ENCODE measurements around the gene PSME3. TPM values are rescaled to one million over a fixed set of nuclear protein-coding genes. Genes with fewer than 3 reads are reported as not detected.
"Not testable (repeated sequence)": the region's sequence is repeated elsewhere in the genome, so short reads cannot be mapped to it uniquely, and the experiment has no call there.

The PSME3 gene
- total RNA-seq, 1 donor from 2014 or later, result 164 TPM

DNA sequence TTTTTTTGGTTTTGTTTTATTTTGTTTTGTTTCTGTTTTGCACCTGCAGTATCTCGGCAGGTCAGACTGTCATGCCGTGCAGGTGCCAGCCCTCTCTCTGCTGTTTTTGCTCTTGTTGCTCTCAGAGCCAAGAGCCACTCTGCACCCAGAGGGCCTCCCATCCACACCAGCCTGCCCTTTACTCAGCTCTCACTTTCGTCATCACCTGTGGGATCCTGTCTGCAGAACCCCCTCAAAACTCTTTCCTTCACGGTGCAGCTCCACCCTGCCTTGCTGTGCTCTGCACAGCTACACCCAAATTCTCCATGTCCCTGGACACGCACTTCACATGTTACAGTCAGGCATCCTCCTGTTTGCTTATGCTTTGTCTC lies 20.4 kb downstream of the PSME3 start:
- Histone ChIP-seq H3K27me3 (ENCODE audit: control insufficient read depth, insufficient read depth, low read length) (no peaks in the 10 kb centered on the region), H3K36me3 (ENCODE audit: control insufficient read depth, insufficient read depth, low read length) (no peaks in the 10 kb centered on the region), H3K4me3 (ENCODE audit: low read depth, low read length) (no peak overlapping the region)
- TF ChIP-seq, protein P1, sequence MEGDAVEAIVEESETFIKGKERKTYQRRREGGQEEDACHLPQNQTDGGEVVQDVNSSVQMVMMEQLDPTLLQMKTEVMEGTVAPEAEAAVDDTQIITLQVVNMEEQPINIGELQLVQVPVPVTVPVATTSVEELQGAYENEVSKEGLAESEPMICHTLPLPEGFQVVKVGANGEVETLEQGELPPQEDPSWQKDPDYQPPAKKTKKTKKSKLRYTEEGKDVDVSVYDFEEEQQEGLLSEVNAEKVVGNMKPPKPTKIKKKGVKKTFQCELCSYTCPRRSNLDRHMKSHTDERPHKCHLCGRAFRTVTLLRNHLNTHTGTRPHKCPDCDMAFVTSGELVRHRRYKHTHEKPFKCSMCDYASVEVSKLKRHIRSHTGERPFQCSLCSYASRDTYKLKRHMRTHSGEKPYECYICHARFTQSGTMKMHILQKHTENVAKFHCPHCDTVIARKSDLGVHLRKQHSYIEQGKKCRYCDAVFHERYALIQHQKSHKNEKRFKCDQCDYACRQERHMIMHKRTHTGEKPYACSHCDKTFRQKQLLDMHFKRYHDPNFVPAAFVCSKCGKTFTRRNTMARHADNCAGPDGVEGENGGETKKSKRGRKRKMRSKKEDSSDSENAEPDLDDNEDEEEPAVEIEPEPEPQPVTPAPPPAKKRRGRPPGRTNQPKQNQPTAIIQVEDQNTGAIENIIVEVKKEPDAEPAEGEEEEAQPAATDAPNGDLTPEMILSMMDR (IDR thresholded peaks at IDR 0.05; ENCODE audit: insufficient read depth, low read length, poor library complexity, severe bottlenecking), result no peak
- no peak for DNase-seq (ENCODE audit: low read depth)

DNA sequence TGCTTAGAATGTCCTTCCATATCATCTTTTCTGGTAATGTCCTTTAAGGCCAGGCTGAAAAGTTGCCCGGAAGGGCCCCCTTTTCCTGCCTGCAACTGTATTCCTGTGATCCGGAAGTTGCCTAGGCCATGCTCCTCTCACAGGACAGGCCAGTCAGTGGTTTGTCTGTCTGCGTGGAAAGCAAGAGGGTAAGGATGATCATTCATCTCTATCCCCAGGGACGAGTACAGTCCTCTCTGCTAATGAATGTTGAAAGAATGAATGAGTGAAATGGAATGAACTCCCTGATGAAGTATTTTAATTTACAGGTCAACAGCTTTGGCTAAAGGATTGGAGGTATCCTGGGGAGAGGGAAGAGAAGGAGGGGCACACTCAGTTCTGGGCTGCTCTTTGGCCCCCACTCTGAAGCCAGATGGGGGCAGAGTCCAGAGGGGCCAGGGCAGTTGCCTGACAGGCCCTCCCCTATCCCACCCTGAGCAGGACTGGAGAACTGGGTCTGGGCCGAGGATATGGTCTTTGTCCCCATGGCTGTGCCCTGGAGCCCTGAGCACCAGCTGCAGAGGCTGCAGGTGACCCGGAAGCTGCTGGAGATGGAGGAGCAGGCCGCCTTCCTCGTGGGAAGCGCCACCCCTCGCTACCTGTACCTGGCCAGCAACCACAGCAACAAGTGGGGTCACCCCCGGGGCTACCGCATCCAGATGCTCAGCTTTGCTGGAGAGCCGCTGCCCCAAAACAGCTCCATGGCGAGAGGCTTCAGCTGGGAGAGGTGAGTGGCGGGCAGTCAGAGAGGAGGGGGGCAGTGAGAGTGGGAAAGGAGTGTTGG lies 21.0 kb downstream of the PSME3 start:
- Histone ChIP-seq H3K36me3 (ENCODE audit: control insufficient read depth, insufficient read depth, low read length) (no peaks in the 10 kb centered on the region), H3K4me3 (ENCODE audit: low read depth, low read length) (no peak overlapping the region), H3K27me3 (ENCODE audit: control insufficient read depth, insufficient read depth, low read length) (no peaks in the 10 kb centered on the region)
- no peak for DNase-seq (ENCODE audit: low read depth)
- TF ChIP-seq, protein P1 (IDR thresholded peaks at IDR 0.05; ENCODE audit: insufficient read depth, low read length, poor library complexity, severe bottlenecking), result no peak

DNA sequence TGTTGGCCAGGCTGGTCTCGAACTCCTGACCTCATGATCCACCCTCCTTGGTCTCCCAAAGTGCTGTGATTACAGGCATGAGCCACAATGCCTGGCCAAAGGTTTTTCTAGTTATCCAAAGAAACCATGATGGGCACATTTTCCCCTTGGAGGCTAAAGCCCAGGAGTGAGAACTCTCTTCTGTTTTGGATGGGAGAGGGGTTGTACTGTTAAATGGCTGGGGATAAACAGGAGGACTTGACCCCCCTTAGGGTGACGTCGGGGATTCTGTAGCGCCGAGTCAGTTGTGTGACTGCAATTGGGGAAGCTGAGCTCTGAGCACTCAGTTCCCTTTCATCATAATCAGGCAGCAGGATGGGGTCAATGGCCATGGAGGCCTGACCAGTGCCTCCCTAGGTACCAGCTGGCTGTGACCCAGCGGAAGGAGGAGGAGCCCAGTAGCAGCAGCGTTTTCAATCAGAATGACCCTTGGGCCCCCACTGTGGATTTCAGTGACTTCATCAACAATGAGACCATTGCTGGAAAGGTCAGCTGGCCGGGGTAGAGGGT lies 21.9 kb downstream of the PSME3 start:
- Histone ChIP-seq H3K27me3 (ENCODE audit: control insufficient read depth, insufficient read depth, low read length) (no peaks in the 10 kb centered on the region), H3K4me3 (ENCODE audit: low read depth, low read length) (no peak overlapping the region), H3K36me3 (ENCODE audit: control insufficient read depth, insufficient read depth, low read length) (no peaks in the 10 kb centered on the region)
- TF ChIP-seq, protein P1 (IDR thresholded peaks at IDR 0.05; ENCODE audit: insufficient read depth, low read length, poor library complexity, severe bottlenecking), result no peak
- no peak for DNase-seq (ENCODE audit: low read depth)

DNA sequence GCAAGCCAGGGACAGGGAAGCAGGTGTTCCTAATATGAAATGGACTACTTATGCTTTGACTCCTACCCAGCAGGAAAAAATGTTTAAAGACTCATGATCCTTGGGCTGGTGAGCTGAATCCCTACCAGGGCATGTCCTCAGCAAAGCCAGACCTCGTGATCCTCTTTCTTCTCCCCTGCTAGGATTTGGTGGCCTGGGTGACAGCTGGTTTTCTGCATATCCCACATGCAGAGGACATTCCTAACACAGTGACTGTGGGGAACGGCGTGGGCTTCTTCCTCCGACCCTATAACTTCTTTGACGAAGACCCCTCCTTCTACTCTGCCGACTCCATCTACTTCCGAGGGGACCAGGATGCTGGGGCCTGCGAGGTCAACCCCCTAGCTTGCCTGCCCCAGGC lies 22.9 kb downstream of the PSME3 start:
- H3K4me3 ChIP-seq (ENCODE audit: low read depth, low read length); H3K27me3 ChIP-seq (ENCODE audit: control insufficient read depth, insufficient read depth, low read length); DNase-seq (ENCODE audit: low read depth); H3K36me3 ChIP-seq (ENCODE audit: control insufficient read depth, insufficient read depth, low read length): not testable (repeated sequence)

DNA sequence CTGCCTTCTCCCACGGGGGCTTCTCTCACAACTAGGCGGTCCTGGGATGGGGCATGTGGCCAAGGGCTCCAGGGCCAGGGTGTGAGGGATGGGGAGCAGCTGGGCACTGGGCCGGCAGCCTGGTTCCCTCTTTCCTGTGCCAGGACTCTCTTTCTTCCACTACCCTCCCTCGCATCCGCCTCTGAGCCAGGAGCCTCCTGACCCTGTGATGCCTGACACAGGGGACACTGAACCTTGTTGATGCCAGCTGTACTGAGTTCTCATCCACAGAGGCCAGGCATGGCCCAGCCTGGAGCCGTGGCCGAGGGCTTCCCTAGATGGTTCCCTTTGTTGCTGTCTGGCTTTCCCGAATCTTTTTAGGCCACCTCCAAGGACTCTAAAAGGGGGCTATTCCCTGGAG lies 23.3 kb downstream of the PSME3 start:
- not testable (repeated sequence) for H3K27me3 ChIP-seq (ENCODE audit: control insufficient read depth, insufficient read depth, low read length); H3K36me3 ChIP-seq (ENCODE audit: control insufficient read depth, insufficient read depth, low read length); H3K4me3 ChIP-seq (ENCODE audit: low read depth, low read length); DNase-seq (ENCODE audit: low read depth)

DNA sequence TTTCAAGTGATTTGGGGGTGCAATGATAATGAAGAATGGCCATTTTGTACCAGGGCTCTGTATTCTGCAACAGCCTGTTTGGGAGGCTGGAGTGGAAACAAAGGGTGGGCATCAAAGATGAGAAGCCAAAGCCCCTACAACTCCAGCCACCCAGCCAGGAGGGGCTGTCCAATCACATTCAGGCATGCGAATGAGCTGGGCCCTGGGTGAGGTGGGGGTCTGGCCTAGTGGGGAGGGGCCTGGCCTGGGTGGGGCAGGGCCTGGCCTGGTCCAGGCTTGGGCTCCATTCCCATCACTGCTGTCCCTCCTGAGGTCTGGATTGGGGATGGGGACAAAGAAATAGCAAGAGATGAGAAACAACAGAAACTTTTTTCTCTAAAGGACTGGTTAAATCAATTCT lies 24.2 kb downstream of the PSME3 start:
- Histone ChIP-seq H3K27me3 (ENCODE audit: control insufficient read depth, insufficient read depth, low read length) (no peaks in the 10 kb centered on the region), H3K36me3 (ENCODE audit: control insufficient read depth, insufficient read depth, low read length) (no peaks in the 10 kb centered on the region), H3K4me3 (ENCODE audit: low read depth, low read length) (no peak overlapping the region)
- TF ChIP-seq, protein P1 (IDR thresholded peaks at IDR 0.05; ENCODE audit: insufficient read depth, low read length, poor library complexity, severe bottlenecking), result no peak
- no peak for DNase-seq (ENCODE audit: low read depth)

DNA sequence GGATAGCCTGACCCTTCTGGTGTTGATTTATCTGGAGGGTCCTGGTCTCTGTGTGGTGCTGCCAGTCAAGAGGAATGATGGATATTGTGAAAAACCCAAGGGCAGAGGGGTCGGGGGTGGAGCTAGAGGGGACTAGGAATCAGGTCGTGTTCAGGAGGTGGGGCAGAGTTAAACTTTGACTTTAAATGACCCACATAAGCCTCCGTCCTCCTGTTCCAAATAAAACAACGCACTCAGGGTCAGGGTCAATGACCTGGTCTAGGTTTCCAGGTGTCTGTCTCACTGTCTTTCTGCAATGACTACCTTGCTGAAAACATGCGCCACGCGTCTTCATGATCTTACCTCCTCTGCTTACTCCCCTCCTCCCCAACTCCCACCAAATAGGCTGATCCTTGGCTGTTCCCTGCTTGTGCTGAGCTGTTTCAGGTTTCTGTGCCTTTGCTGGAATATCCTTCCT lies 32.5 kb downstream of the PSME3 start:
- H3K27me3 ChIP-seq (ENCODE audit: control insufficient read depth, insufficient read depth, low read length), result peaks cover 2% of the 10 kb centered on the region
- TF ChIP-seq, protein P1 (IDR thresholded peaks at IDR 0.05; ENCODE audit: insufficient read depth, low read length, poor library complexity, severe bottlenecking), result no peak
- DNase-seq (ENCODE audit: low read depth), result no peak
- no peaks in the 10 kb centered on the region for H3K36me3 ChIP-seq (ENCODE audit: control insufficient read depth, insufficient read depth, low read length)
- H3K4me3 ChIP-seq (ENCODE audit: low read depth, low read length), result no peak overlapping the region
